OCI-LY7 (cell line): ENCODE measurements around the gene CSTF1. TPM values are rescaled to one million over a fixed set of nuclear protein-coding genes. Genes with fewer than 3 reads are reported as not detected.

Source experiments
- BruUV-seq: library from RNA; stranded (reverse); fragments of 400-500 nt; replicated peaks from 2 replicates; lab custom pipeline; 2021; lab: Mats Ljungman, UMichigan
- CTCF ChIA-PET: fragments of 300-600 bp; sonication (Branson Sonifier 250); formaldehyde crosslinking; loops from one replicate; lab custom pipeline; 2022; ENCODE audit warnings: antibody characterized with exemption; ENCODE audit not compliant: unreplicated experiment; lab: Charles Lee
- POLR2A ChIA-PET: fragments of 300-600 bp; sonication (Branson Sonifier 250); formaldehyde crosslinking; loops from one replicate; lab custom pipeline; 2022; ENCODE audit warnings: antibody characterized with exemption; lab: Charles Lee
- DNase-seq: peaks from one replicate; pipeline ENCODE4 v3.0.0-alpha.2; 2015; ENCODE audit warnings: low spot score
- H2AFZ ChIP-seq: fragments of 200-600 bp; sonication (generic), shearing (Covaris generic); 2 replicates; pipeline ENCODE4 v1.6.1; 2014; ENCODE audit warnings: mild to moderate bottlenecking, antibody characterized with exemption, low read length, moderate library complexity
- H3K27ac ChIP-seq: fragments of 200-600 bp; sonication (generic); 2 replicates; pipeline ENCODE4 v1.5.1; 2014; ENCODE audit warnings: mixed run types, low read depth, mild to moderate bottlenecking, moderate library complexity, low read length, inconsistent platforms; ENCODE audit not compliant: poor library complexity, severe bottlenecking
- H3K36me3 ChIP-seq: fragments of 200-600 bp; sonication (generic); 2 replicates; pipeline ENCODE4 v1.6.1; 2014; ENCODE audit warnings: mild to moderate bottlenecking, antibody characterized with exemption, low read length, moderate library complexity, mixed read lengths; ENCODE audit not compliant: insufficient read depth
- H3K4me1 ChIP-seq: fragments of 200-600 bp; sonication (generic); 2 replicates; pipeline ENCODE4 v1.5.1; 2014; ENCODE audit warnings: mild to moderate bottlenecking, low read length; ENCODE audit not compliant: insufficient read depth, poor library complexity, severe bottlenecking
- H3K4me2 ChIP-seq: fragments of 200-600 bp; sonication (generic); 2 replicates; pipeline ENCODE4 v1.6.1; 2014; ENCODE audit warnings: mild to moderate bottlenecking, low read length
- H3K4me3 ChIP-seq: fragments of 200-600 bp; sonication (generic); 2 replicates; pipeline ENCODE4 v1.5.1; 2014; ENCODE audit warnings: mild to moderate bottlenecking, low read depth, low read length; ENCODE audit not compliant: poor library complexity, severe bottlenecking
- H3K79me2 ChIP-seq: fragments of 200-600 bp; sonication (generic); 2 replicates; pipeline ENCODE4 v1.6.1; 2016; ENCODE audit warnings: low read depth, mild to moderate bottlenecking, low read length, moderate library complexity, mixed read lengths; ENCODE audit not compliant: insufficient read depth
- H3K9me2 ChIP-seq: fragments of 200-600 bp; sonication (generic); 2 replicates; pipeline ENCODE4 v1.6.1; 2016; ENCODE audit warnings: mild to moderate bottlenecking, low read length, mixed read lengths; ENCODE audit not compliant: insufficient read depth
- H3K9me3 ChIP-seq: fragments of 200-600 bp; sonication (generic); 2 replicates; pipeline ENCODE4 v1.6.1; 2014; ENCODE audit warnings: mild to moderate bottlenecking, mixed run types, low read length, mixed read lengths
- H4K20me1 ChIP-seq: fragments of 200-600 bp; sonication (generic); 2 replicates; pipeline ENCODE4 v1.6.1; 2014; ENCODE audit warnings: mild to moderate bottlenecking, antibody characterized with exemption, low read length, moderate library complexity, mixed read lengths; ENCODE audit not compliant: insufficient read depth
- CTCF ChIP-seq: fragments of 200-600 bp; sonication (generic); conservative IDR thresholded peaks from 2 replicates; pipeline ENCODE4 v1.5.1; 2014; ENCODE audit warnings: mild to moderate bottlenecking, antibody characterized with exemption, low read length, moderate library complexity, mixed read lengths
- EZH2phosphoT487 ChIP-seq: fragments of 200-600 bp; sonication (generic); IDR thresholded peaks from 2 replicates; pipeline ENCODE4 v1.6.1; 2018; ENCODE audit warnings: low read depth, borderline replicate concordance, mild to moderate bottlenecking, mixed run types, antibody characterized with exemption, low read length, moderate library complexity, mixed read lengths
- intact Hi-C: fragments of 100-400 bp; cut with micrococcal nuclease; formaldehyde crosslinking; loops from one replicate; pipeline ENCODE4 v1.10.0; 2022; ENCODE audit not compliant: unreplicated experiment
- total RNA-seq, 2 experiments: library from RNA; depleted of rRNA in 1 of 2; stranded (reverse); fragments of >200 nt in 1 of 2; shearing (Covaris generic) in 1 of 2; gene quantifications; 2 replicates each; pipeline ENCODE4 v1.2.3, GENCODE V29; 2014 to 2022

The CSTF1 gene
- total RNA-seq, 2 experiments from 2014 or later, result 52.1 to 56.0 TPM

DNA sequence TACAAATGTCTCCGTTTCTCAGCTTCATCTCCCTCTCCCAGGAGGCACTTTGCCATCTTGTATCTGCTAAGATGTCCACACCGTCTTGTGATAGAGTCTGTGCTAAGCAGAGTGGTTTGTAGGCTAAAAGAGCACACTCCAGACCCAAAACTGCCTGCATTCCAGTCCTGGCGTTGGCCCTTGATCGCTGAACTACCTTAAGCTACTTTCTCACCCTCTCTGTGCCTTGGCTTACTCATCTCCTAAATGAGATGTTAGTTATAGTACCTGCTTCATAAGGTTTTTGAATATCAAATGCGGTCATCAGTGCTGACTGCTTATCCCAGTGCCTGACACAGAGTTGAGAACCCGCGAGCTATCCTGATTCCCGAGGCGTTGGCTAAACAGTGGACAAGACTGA lies 33.6 kb downstream of the CSTF1 start:
- ChIA-PET CTCF (no interaction called here), POLR2A (no interaction called here)
- BruUV-seq, result no TSS peak
- intact Hi-C loops, result no loop called here
- Histone ChIP-seq H3K9me2 (no peaks in the 10 kb centered on the region), H4K20me1 (no peaks in the 10 kb centered on the region), H3K9me3 (no peaks in the 10 kb centered on the region), H3K79me2 (no peaks in the 10 kb centered on the region), H3K4me2 (no peak overlapping the region), H3K27ac (no peak overlapping the region), H3K4me1 (peaks cover 12% of the 10 kb centered on the region), H3K36me3 (no peaks in the 10 kb centered on the region), H3K4me3 (no peak overlapping the region), H2AFZ (no peak overlapping the region)
- TF ChIP-seq EZH2phosphoT487 (no peak), CTCF (no peak)
- DNase-seq, result no peak

DNA sequence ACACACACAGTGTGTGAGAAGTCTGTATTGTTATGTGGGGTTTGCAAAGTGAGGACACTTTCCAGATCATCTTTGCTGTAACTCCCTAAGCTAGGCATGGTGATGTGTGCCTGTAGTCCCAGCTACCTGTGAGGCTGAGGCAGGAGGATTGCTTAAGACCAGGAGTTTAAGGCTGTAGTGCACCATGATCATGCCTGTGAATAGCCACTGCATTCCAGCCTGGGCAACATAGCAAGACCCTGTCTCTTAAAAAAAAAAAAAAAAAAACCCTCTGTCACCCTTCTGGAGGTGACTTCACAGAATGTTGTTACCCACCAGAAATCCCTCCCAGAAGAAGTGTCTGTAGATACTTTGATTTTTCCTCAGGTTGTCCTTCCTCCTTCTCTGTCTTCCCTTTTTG lies 34.5 kb downstream of the CSTF1 start:
- Histone ChIP-seq H3K79me2 (no peaks in the 10 kb centered on the region), H3K36me3 (no peaks in the 10 kb centered on the region), H2AFZ (no peak overlapping the region), H3K4me2 (no peak overlapping the region), H3K27ac (no peak overlapping the region), H3K9me2 (no peaks in the 10 kb centered on the region), H3K4me3 (no peak overlapping the region), H4K20me1 (no peaks in the 10 kb centered on the region), H3K9me3 (no peaks in the 10 kb centered on the region), H3K4me1 (peaks cover 12% of the 10 kb centered on the region)
- CTCF ChIA-PET, result no interaction called here
- DNase-seq, result no peak
- TF ChIP-seq EZH2phosphoT487 (no peak), CTCF (no peak)
- POLR2A ChIA-PET, result interaction anchor here (0.6 kb wide), 1 partner anchor 14 kb away, joined by 5 read pairs; no protein-coding TSS in a partner anchor
- no TSS peak for BruUV-seq
- intact Hi-C loops, result no loop called here

- H3K9me2 ChIP-seq, result no peaks in the 10 kb centered on the region
- no peak overlapping the region for H3K27ac ChIP-seq
- BruUV-seq, result no TSS peak
- peaks cover 12% of the 10 kb centered on the region for H3K4me1 ChIP-seq
- no peak for DNase-seq
- no peaks in the 10 kb centered on the region for H4K20me1 ChIP-seq
- ChIA-PET CTCF (no interaction called here), POLR2A (no interaction called here)
- no peak overlapping the region for H3K4me2 ChIP-seq
- H2AFZ ChIP-seq, result no peak overlapping the region
- intact Hi-C loops, result no loop called here
- no peaks in the 10 kb centered on the region for H3K36me3 ChIP-seq
- H3K79me2 ChIP-seq, result no peaks in the 10 kb centered on the region
- H3K9me3 ChIP-seq, result no peaks in the 10 kb centered on the region
- H3K4me3 ChIP-seq, result no peak overlapping the region
- no peak for TF ChIP-seq EZH2phosphoT487
- no peak for TF ChIP-seq CTCF
These were observed 35.4 kb downstream of the CSTF1 start for GRCh38 chr20:56427797-56428196.
